ENCODE measurements around the gene SOX6.

The SOX6 gene

GRCh38 chr11:16169541-16169940, 186.8 kb downstream of the SOX6 start:
- H3K36me3 ChIP-seq (ENCODE audit: control insufficient read depth, insufficient read depth, low read length) = no peaks in the 10 kb centered on the region
- no peak overlapping the region for H3K9ac ChIP-seq (ENCODE audit: low read length)
- no peaks in the 10 kb centered on the region for H3K27me3 ChIP-seq (ENCODE audit: control insufficient read depth, insufficient read depth, low read length)
- no peaks in the 10 kb centered on the region for H3K4me1 ChIP-seq (ENCODE audit: control insufficient read depth, insufficient read depth, low read length)
- H3K27ac ChIP-seq (ENCODE audit: low read depth, low read length) = no peak overlapping the region
- no peak overlapping the region for H3K4me3 ChIP-seq (ENCODE audit: low read length)

DNA sequence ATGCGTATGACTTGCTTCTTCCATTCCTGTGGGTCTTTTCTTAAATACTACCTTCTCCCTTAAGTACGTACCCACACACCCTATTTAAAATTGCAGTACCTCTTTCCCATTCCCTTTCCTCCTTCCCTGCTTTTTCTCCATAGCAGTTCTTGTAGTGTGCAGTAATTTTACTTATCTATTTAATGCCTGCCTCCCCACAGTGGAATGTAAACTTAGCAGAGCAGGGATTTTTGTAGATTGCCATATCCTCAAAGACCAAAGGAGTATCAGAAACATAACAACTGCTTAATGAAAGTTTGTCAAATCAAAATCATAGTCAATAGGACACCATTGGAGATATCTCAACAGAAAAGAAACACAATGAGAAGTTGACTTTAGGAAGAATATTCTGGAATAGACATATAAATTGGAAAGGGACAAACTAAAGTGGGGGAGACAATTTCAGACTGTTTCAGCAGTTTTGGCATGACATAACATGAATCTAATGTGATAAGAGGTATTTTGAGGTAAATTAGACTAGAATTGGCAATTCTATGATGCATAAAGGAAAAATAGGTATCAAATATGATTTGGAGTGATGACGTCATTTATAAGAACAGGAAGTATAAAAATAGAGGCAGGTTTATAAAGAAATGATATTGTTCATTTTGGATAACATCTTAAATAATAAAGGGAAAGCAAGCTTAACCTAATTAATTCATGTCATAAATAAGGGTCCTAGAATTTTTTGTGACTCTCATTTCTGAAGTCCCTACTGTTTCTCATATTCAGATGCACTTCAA, 188.4 kb downstream of the SOX6 start:
- no peak overlapping the region for H3K9ac ChIP-seq (ENCODE audit: low read length)
- no peak overlapping the region for H3K27ac ChIP-seq (ENCODE audit: low read depth, low read length)
- no peak overlapping the region for H3K4me3 ChIP-seq (ENCODE audit: low read length)
- no peaks in the 10 kb centered on the region for H3K27me3 ChIP-seq (ENCODE audit: control insufficient read depth, insufficient read depth, low read length)
- H3K36me3 ChIP-seq (ENCODE audit: control insufficient read depth, insufficient read depth, low read length) = no peaks in the 10 kb centered on the region
- H3K4me1 ChIP-seq (ENCODE audit: control insufficient read depth, insufficient read depth, low read length) = no peaks in the 10 kb centered on the region

DNA sequence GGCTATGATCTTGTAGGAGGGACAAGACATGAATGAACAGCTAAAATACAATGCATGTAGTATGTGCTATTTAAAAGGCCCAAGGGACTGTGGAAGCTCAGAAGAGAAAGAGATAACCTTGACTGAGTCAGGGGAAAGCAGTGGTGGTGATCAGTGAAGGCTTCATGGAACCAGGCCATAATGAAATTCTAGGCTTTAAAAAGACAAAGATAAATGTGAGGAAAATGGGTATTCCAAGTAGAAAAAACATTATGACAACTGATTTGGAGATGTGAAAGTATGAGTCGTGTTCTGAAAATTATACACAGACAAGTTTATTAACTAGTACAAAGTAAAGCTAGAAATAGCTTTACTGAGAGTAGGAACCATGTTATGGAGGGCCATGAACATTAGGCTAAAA, 189.8 kb downstream of the SOX6 start:
- no peaks in the 10 kb centered on the region for H3K27me3 ChIP-seq (ENCODE audit: control insufficient read depth, insufficient read depth, low read length)
- H3K27ac ChIP-seq (ENCODE audit: low read depth, low read length) = no peak overlapping the region
- H3K9ac ChIP-seq (ENCODE audit: low read length) = no peak overlapping the region
- H3K36me3 ChIP-seq (ENCODE audit: control insufficient read depth, insufficient read depth, low read length) = no peaks in the 10 kb centered on the region
- no peaks in the 10 kb centered on the region for H3K4me1 ChIP-seq (ENCODE audit: control insufficient read depth, insufficient read depth, low read length)
- H3K4me3 ChIP-seq (ENCODE audit: low read length) = no peak overlapping the region

DNA sequence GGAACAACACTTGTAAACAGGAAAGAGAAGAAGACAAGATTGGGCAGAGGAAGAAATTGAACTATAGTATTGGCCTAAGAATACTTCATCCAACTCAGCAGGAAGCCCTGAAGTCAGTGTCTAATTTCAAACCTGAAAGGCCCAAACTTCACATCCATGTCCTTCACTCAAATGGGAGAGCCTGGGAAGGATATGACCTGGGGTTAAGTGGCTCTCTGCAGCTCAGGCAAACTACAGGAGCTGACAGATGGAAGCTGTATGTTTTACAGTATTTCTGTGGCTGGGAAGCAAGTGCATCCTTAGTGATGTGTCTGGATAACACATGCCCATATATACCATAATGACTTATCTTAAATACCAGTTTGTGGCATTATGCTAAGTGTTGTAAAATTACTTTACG, 196.2 kb downstream of the SOX6 start:
- H3K36me3 ChIP-seq (ENCODE audit: control insufficient read depth, insufficient read depth, low read length) = no peaks in the 10 kb centered on the region

GRCh38 chr11:16158426-16158994, 197.8 kb downstream of the SOX6 start:
- no peak overlapping the region for H3K9ac ChIP-seq (ENCODE audit: low read length)

More for the DNA sequence above, 196.2 kb downstream of the SOX6 start:
- Histone ChIP-seq H3K27me3 (ENCODE audit: control insufficient read depth, insufficient read depth, low read length) (no peaks in the 10 kb centered on the region), H3K4me3 (ENCODE audit: low read length) (no peak overlapping the region), H3K9ac (ENCODE audit: low read length) (no peak overlapping the region), H3K4me1 (ENCODE audit: control insufficient read depth, insufficient read depth, low read length) (no peaks in the 10 kb centered on the region), H3K27ac (ENCODE audit: low read depth, low read length) (no peak overlapping the region)

DNA sequence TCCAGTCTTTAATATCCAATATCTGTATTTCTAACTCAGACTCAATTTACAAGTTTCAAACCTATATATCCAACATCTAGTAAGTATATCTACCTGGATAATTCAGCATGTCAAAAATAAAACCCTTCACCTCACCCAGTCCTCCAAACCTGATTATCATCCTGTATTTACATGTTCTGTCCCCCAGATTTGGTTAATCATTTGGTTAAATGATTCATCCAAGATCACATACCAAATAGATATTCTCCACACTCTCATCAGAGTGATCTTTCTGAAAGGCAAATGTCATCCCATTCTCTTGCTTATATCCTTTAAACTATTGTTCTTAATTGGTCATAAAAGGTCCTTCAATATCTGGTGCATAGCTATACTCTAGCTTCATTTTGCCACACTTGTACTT, 199.0 kb downstream of the SOX6 start:
- Histone ChIP-seq H3K36me3 (ENCODE audit: control insufficient read depth, insufficient read depth, low read length) (no peaks in the 10 kb centered on the region), H3K4me3 (ENCODE audit: low read length) (no peak overlapping the region), H3K27ac (ENCODE audit: low read depth, low read length) (no peak overlapping the region), H3K9ac (ENCODE audit: low read length) (no peak overlapping the region), H3K27me3 (ENCODE audit: control insufficient read depth, insufficient read depth, low read length) (no peaks in the 10 kb centered on the region), H3K4me1 (ENCODE audit: control insufficient read depth, insufficient read depth, low read length) (no peaks in the 10 kb centered on the region)

More at GRCh38 chr11:16158426-16158994, 197.8 kb downstream of the SOX6 start:
- H3K4me3 ChIP-seq (ENCODE audit: low read length) = no peak overlapping the region
- H3K27ac ChIP-seq (ENCODE audit: low read depth, low read length) = no peak overlapping the region
- H3K27me3 ChIP-seq (ENCODE audit: control insufficient read depth, insufficient read depth, low read length) = no peaks in the 10 kb centered on the region
- no peaks in the 10 kb centered on the region for H3K36me3 ChIP-seq (ENCODE audit: control insufficient read depth, insufficient read depth, low read length)
- no peaks in the 10 kb centered on the region for H3K4me1 ChIP-seq (ENCODE audit: control insufficient read depth, insufficient read depth, low read length)

GRCh38 chr11:16155448-16155847, 200.9 kb downstream of the SOX6 start:
- Histone ChIP-seq H3K27ac (ENCODE audit: low read depth, low read length) (no peak overlapping the region), H3K36me3 (ENCODE audit: control insufficient read depth, insufficient read depth, low read length) (no peaks in the 10 kb centered on the region), H3K9ac (ENCODE audit: low read length) (no peak overlapping the region), H3K4me1 (ENCODE audit: control insufficient read depth, insufficient read depth, low read length) (no peaks in the 10 kb centered on the region), H3K27me3 (ENCODE audit: control insufficient read depth, insufficient read depth, low read length) (no peaks in the 10 kb centered on the region), H3K4me3 (ENCODE audit: low read length) (no peak overlapping the region)

- no peaks in the 10 kb centered on the region for H3K36me3 ChIP-seq (ENCODE audit: control insufficient read depth, insufficient read depth, low read length)
- no peak overlapping the region for H3K9ac ChIP-seq (ENCODE audit: low read length)
- H3K27ac ChIP-seq (ENCODE audit: low read depth, low read length) = no peak overlapping the region
- no peaks in the 10 kb centered on the region for H3K27me3 ChIP-seq (ENCODE audit: control insufficient read depth, insufficient read depth, low read length)
- H3K4me1 ChIP-seq (ENCODE audit: control insufficient read depth, insufficient read depth, low read length) = no peaks in the 10 kb centered on the region
- H3K4me3 ChIP-seq (ENCODE audit: low read length) = no peak overlapping the region
These were observed 201.5 kb downstream of the SOX6 start for GRCh38 chr11:16154715-16155396.

- no peaks in the 10 kb centered on the region for H3K27me3 ChIP-seq (ENCODE audit: control insufficient read depth, insufficient read depth, low read length)
- H3K9ac ChIP-seq (ENCODE audit: low read length) = no peak overlapping the region
- no peaks in the 10 kb centered on the region for H3K4me1 ChIP-seq (ENCODE audit: control insufficient read depth, insufficient read depth, low read length)
- H3K27ac ChIP-seq (ENCODE audit: low read depth, low read length) = no peak overlapping the region
- no peak overlapping the region for H3K4me3 ChIP-seq (ENCODE audit: low read length)
- H3K36me3 ChIP-seq (ENCODE audit: control insufficient read depth, insufficient read depth, low read length) = no peaks in the 10 kb centered on the region
These were observed 202.4 kb downstream of the SOX6 start for GRCh38 chr11:16153951-16154350.

DNA sequence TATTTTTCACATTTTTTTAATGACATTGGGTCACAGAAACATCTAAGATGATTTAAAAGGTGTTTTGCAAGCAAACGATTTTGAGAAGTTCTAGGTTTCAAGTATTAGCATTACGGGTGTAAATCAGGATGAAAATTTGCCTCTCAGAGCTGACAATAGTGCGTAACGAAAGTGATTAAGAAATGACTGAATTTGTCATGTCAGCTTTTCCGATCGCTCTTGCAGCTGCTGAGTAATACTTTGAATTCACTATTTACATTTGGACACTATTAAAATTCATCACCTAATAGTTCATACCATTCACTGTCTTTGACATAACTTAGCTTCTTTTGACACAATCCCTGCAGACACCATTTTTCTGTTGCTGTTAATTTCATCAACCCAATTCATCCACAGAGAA, 205.2 kb downstream of the SOX6 start:
- no peak overlapping the region for H3K4me3 ChIP-seq (ENCODE audit: low read length)
- no peaks in the 10 kb centered on the region for H3K36me3 ChIP-seq (ENCODE audit: control insufficient read depth, insufficient read depth, low read length)
- no peak overlapping the region for H3K27ac ChIP-seq (ENCODE audit: low read depth, low read length)
- no peaks in the 10 kb centered on the region for H3K4me1 ChIP-seq (ENCODE audit: control insufficient read depth, insufficient read depth, low read length)
- no peaks in the 10 kb centered on the region for H3K27me3 ChIP-seq (ENCODE audit: control insufficient read depth, insufficient read depth, low read length)
- H3K9ac ChIP-seq (ENCODE audit: low read length) = no peak overlapping the region

- H3K27me3 ChIP-seq (ENCODE audit: control insufficient read depth, insufficient read depth, low read length) = no peaks in the 10 kb centered on the region
- H3K9ac ChIP-seq (ENCODE audit: low read length) = no peak overlapping the region
- no peaks in the 10 kb centered on the region for H3K4me1 ChIP-seq (ENCODE audit: control insufficient read depth, insufficient read depth, low read length)
- H3K36me3 ChIP-seq (ENCODE audit: control insufficient read depth, insufficient read depth, low read length) = no peaks in the 10 kb centered on the region
- H3K27ac ChIP-seq (ENCODE audit: low read depth, low read length) = no peak overlapping the region
- no peak overlapping the region for H3K4me3 ChIP-seq (ENCODE audit: low read length)
These were observed 206.9 kb downstream of the SOX6 start for GRCh38 chr11:16149476-16149875.

GRCh38 chr11:16148301-16148931, 207.9 kb downstream of the SOX6 start:
- no peaks in the 10 kb centered on the region for H3K36me3 ChIP-seq (ENCODE audit: control insufficient read depth, insufficient read depth, low read length)
- no peaks in the 10 kb centered on the region for H3K4me1 ChIP-seq (ENCODE audit: control insufficient read depth, insufficient read depth, low read length)
- no peaks in the 10 kb centered on the region for H3K27me3 ChIP-seq (ENCODE audit: control insufficient read depth, insufficient read depth, low read length)
- no peak overlapping the region for H3K4me3 ChIP-seq (ENCODE audit: low read length)
- no peak overlapping the region for H3K9ac ChIP-seq (ENCODE audit: low read length)
- no peak overlapping the region for H3K27ac ChIP-seq (ENCODE audit: low read depth, low read length)

Data from rectal smooth muscle tissue (tissue), 1 donor.